ENCODE data around the gene EP400.
"Not testable (repeated sequence)": the region's sequence is repeated elsewhere in the genome, so short reads cannot be mapped to it uniquely, and the experiment has no call there.

Gene EP400

DNA sequence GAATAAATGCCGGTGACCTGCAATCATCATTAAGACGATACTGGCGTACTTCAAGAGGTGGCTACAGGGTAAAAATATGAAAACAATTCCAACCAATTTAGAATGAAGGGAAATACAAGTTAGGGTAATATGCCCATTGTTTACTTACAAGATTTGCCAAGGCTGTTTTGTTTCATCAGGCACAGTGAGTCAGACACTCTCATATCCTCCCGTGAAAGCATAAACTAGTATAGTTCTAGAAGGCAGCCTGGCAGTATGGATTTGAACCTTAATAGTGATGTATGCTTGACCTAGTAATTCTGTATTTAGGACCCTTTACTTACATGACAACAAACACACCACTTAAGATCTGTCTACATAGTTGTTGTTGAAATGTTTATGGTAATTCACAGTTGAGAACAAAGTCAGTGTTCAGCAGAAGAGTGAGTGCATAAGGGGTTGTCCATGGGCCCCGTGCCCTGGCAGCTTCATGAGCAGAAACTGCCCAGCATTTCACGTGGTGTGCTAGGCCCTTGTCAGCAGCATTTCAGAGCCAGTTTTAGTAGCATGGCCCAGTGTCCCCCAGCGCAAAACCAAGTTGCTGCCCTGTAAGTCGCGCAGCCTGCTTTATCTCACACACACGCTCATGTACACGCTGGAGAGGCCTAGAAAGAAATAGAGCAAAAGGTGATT lies 80.8 kb downstream of the EP400 start:
- DNase-seq (ENCODE audit: extremely low spot score, insufficient read length, low read depth) (no peak), FAIRE-seq (no peak)

DNA sequence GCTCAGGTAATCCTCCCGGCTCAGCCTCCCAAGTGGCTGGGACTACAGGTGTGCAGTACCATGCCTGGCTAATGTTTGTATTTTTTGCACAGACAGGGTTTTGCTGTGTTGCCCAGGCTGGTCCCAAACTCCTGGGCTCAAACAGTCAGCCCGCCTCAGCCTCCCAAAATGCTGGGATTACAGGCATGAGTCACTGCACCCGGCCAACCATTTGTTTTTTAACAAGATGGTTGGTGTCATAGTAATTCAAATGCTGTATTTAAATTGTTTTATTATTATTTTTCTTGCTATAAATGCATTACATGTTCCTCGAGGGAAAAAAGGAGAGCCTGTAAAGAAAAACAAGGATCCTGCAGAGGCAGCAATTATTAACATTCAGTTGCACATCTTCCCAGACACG lies 83.9 kb downstream of the EP400 start:
- FAIRE-seq: no peak
- DNase-seq (ENCODE audit: extremely low spot score, insufficient read length, low read depth): no peak

- no peak for FAIRE-seq
Measured at GRCh38 chr12:132036063-132036683, 86.4 kb downstream of the EP400 start.

GRCh38 chr12:132040906-132041606 lies 91.3 kb downstream of the EP400 start:
- DNase-seq (ENCODE audit: extremely low spot score, insufficient read length, low read depth) (no peak), FAIRE-seq (no peak)

More at GRCh38 chr12:132036063-132036683, 86.4 kb downstream of the EP400 start:
- no peak for DNase-seq (ENCODE audit: extremely low spot score, insufficient read length, low read depth)

DNA sequence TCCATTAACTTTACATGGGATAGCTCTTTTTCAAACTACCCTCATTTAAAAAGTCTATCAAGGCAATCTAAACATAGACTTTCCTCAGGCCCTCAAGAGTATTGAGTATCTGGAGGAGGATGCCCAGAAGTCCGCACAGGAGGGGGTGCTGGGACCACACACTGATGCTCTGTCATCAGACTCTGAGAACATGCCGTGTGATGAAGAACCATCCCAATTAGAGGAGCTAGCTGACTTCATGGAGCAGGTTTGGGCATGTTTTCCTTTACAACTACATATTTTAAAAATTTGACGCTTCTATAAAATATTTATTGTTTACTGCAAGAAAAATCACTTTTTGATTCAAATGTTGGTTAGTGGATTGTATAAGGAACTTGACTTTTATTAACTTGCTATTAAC lies 93.5 kb downstream of the EP400 start:
- no peak for DNase-seq (ENCODE audit: extremely low spot score, insufficient read length, low read depth)
- no peak for FAIRE-seq

DNA sequence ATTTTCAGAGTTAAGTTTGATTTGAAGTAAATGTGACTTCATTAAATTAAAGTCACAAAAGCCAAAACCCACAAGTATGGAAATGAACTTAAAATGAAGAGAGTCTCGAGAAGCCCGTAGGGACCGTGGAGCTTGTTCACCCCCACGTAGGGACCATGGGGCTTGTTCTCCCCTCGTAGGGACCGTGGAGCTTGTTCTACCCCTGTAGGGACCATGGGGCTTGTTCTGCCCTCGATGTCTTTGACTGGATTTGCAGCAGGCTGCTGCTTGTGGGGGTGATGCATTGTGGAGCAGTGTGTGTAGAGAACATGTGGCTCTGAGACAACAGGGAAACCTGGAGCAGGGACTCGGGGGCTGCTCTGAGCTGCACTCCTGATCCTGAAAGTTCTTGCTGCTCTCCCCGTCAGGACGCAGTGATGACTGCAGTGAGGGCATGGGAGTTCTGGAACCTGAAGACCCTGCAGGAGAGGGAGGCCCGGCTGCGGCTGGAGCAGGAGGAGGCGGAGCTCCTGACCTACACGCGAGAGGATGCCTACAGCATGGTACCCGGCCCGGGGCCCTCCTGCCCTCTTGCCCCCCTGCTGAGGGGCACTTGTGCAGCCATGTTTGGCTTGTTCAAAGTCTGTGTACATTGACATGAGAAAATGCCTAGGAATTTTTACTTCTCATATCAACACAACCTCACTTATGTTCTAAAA lies 94.2 kb downstream of the EP400 start:
- no peak for DNase-seq (ENCODE audit: extremely low spot score, insufficient read length, low read depth)
- FAIRE-seq: no peak

DNA sequence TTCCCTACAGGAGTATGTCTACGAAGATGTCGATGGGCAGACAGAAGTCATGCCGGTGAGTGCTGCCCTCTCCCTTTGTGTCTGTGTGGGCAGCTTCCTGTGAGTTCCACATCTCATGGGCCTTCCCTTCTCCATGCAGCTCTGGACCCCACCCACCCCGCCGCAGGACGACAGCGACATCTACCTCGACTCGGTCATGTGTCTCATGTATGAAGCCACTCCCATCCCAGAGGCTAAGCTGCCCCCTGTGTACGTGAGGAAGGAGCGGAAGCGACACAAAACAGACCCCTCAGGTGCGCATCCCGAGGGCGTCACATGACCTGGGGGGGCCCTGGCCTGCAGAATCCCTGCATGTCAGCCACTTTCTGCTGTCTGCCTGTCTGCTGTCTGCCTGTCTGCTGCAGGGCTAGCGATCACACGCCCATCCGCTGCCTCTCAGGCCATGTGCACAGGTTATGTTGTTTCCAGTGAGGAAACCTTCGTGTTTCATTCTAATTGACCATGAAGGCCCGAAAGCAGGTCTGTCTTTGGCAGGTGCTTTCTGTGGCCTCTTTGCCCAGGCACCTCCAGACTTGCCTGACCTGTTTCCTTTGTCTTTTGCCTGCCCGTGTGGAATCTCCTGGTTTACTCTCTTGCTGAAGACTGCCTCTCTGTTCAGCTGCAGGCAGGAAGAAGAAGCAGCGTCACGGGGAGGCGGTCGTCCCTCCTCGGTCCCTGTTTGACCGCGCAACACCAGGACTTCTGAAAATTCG lies 95.1 kb downstream of the EP400 start:
- FAIRE-seq (no peak), DNase-seq (ENCODE audit: extremely low spot score, insufficient read length, low read depth) (no peak)

- DNase-seq (ENCODE audit: extremely low spot score, insufficient read length, low read depth) (no peak), FAIRE-seq (no peak)
Measured at GRCh38 chr12:132045751-132046150, 96.0 kb downstream of the EP400 start.

GRCh38 chr12:132046561-132046960 lies 96.8 kb downstream of the EP400 start:
- no peak for FAIRE-seq
- DNase-seq (ENCODE audit: extremely low spot score, insufficient read length, low read depth): no peak

GRCh38 chr12:132047630-132048029 lies 97.9 kb downstream of the EP400 start:
- not testable (repeated sequence) for FAIRE-seq

DNA sequence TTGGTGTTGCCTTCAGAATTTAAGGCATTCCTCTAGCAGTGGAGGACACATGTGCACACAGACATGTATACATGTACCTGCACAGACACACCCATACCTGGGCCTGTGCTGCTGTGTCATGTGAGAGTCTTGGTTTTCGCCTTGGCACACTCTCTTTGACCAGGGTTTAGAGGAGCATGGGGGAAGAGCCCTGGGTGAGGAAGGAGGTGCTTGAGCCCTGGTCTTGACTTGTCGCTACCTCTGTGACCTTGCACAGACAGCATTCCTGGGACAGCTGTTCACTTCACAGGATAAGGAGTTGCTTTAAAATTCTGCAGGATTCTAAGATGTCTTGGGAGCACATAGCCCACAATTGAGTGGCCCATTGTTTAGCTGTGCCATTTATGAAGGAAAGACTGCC lies 99.7 kb downstream of the EP400 start:
- DNase-seq (ENCODE audit: extremely low spot score, insufficient read length, low read depth): no peak
- no peak for FAIRE-seq

More at GRCh38 chr12:132047630-132048029, 97.9 kb downstream of the EP400 start:
- DNase-seq (ENCODE audit: extremely low spot score, insufficient read length, low read depth): not testable (repeated sequence)

DNA sequence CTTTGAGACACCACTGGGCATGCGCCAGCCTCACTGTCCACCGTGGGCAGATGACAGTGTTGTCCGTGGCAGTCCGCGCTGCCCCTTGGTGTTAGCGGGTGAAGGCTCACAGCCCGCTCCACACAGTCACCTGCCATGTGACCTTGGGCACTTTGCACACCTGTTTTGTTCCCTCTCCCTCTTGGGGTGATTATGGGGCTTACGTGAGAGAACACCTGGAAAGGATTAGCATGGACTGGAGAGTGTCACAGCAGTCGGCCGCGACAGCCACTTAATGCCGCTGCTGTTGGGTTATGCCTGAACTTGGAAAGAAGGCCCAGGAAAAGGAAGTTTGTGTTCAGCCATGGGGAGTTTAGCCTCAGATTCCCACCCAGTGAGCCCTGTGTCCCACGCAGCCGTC lies 100.1 kb downstream of the EP400 start:
- no peak for DNase-seq (ENCODE audit: extremely low spot score, insufficient read length, low read depth)
- no peak for FAIRE-seq

DNA sequence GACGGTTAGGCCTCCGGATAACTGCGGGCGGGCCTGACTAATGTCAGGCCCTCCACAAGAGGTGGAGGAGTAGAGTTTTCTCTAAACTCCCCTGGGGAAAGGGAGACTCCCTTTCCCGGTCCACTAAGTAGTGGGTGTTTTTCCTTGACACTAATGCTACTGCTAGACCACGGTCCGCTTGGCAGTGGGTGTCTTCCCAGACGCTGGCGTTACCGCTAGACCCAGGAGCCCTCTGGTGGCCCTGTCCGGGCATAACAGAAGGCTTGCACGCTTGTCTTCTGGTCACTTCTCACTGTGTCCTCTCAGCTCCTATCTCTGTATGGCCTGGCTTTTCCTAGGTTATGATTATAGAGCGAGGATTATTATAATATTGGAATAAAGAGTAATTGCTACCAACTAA lies 102.0 kb downstream of the EP400 start:
- DNase-seq (ENCODE audit: extremely low spot score, insufficient read length, low read depth); FAIRE-seq: not testable (repeated sequence)

- DNase-seq (ENCODE audit: extremely low spot score, insufficient read length, low read depth) (no peak), FAIRE-seq (no peak)
Measured at GRCh38 chr12:132052196-132052932, 102.6 kb downstream of the EP400 start.

DNA sequence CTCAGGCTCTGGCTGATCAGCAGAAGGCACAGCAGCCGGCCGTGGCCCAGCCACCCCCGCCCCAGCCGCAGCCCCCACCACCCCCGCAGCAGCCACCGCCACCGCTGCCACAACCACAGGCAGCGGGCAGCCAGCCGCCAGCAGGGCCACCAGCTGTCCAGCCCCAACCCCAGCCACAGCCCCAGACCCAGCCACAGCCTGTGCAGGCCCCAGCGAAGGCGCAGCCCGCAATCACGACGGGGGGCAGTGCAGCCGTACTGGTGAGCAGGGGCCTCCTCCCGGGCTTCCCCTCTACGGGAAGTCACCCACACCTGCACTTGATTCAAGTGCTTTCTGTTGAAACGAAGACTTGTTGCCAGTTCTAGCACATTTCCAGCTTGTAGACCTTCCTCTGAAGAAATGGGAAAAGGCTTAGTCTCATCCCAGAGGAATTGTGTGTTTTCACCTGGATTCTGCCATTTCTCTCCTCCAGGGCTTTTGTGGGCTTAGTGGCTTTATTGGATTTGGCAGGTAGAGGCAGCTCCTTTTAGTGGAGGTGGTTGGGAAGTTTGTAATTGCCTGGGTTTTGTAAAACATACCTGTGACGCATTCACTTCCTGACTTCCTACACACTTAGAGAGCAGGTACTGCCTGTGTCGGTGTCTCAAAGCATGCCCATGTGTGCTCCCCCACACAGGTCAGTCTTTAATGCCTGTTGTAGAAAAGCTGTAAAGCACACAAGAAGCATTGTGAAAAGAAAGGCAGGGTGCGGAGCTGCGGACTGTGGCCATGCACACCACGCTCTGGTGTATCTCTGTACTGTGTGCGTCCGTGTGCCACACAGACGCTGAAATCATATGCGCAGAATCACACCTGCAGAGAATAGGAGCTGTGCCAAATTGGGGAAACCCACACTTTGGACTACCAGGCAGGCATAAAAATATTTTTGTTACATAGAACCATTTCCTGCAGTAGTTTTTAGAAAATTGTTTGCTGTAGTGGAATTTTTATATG lies 103.9 kb downstream of the EP400 start:
- no peak for DNase-seq (ENCODE audit: extremely low spot score, insufficient read length, low read depth)
- no peak for FAIRE-seq

DNA sequence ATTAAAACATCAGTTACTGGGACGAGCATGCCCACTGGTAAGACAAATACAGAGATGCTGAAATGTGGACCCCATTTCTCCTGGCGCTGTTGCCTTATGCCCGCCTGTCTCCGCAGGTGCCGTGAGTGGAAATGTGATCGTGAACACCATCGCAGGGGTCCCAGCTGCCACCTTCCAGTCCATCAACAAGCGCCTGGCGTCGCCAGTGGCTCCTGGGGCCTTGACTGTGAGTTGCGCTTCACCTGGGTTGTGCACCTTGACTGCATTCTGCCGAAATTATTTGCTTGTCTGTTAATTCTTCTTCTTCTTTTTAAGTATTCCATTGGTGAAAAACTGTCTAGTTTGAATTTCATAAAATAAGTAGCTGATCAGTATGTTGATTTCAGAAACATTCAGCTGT lies 105.2 kb downstream of the EP400 start:
- no peak for FAIRE-seq

GRCh38 chr12:132055535-132056096 lies 105.9 kb downstream of the EP400 start:
- FAIRE-seq (no peak), DNase-seq (ENCODE audit: extremely low spot score, insufficient read length, low read depth) (no peak)

More for the DNA sequence above, 105.2 kb downstream of the EP400 start:
- DNase-seq (ENCODE audit: extremely low spot score, insufficient read length, low read depth): no peak

DNA sequence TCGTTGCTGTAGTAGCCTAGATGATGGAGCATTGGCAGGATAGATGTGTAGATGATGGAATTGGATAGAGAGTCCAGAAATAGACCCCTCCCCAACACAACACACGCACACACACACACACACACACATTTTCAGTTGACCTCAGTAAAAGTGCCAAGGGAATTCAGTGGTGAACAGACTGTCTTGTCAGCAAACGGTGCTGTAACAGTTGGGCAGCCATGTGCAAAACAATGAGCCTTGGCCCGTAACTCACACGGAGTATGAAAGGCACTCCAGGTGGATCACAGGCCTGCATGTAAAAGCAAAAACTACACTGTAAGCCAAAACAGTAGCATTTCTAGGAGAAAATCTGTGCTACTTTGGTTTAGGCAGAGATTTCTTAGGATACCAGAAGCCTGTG lies 106.6 kb downstream of the EP400 start:
- no peak for DNase-seq (ENCODE audit: extremely low spot score, insufficient read length, low read depth)
- FAIRE-seq: no peak
